ENCODE measurements around the gene DYNC1I2.

DYNC1I2 gene

DNA sequence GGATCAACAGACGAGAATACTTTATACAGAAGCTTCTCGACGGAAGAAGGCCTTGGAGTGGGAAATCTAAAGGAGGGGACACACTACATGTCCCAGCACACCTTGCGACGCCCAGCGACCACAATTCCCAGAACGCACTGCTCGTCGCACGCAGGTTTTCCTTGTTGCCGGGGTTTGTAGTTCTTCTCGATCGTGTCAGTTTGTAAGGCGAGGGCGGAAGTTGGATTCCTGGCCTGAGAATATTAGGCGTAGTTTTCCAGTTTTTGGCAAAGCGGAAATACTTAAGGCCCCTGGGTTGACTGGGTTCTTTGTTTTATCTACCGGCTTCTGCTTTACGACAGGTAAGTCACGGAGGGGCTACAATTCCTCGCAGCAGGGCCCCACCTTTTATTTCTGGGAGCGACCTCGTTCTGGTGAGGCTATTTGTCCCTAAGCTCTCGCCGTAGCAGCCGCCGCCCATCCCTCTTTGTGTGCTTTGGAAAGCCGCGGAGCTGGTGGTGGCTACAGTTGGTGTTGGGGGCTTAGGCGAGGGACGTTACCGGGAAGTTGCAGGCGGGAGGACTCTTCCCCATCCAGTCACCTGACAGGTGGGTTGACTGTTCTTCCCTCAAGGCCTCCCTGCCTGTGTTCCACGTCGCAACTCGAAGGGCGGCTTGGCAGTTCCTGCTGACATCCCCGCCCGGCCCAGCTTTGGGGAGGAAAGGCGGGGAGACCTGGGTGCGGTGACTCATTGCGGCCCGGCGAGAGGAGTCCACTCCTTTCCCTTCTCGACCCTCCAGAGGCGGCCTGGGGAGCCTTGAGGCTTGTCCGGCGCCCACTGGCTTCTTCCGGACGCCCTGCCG, at the start of gene DYNC1I2:
TSS of gene DYNC1I2 (plus strand) at position 183 of the 842 bp plus-strand sequence. CDS start 2,687 bp downstream, outside the sequence.
- DNase-seq (ENCODE audit: low read depth): peak; percentile 96

DNA sequence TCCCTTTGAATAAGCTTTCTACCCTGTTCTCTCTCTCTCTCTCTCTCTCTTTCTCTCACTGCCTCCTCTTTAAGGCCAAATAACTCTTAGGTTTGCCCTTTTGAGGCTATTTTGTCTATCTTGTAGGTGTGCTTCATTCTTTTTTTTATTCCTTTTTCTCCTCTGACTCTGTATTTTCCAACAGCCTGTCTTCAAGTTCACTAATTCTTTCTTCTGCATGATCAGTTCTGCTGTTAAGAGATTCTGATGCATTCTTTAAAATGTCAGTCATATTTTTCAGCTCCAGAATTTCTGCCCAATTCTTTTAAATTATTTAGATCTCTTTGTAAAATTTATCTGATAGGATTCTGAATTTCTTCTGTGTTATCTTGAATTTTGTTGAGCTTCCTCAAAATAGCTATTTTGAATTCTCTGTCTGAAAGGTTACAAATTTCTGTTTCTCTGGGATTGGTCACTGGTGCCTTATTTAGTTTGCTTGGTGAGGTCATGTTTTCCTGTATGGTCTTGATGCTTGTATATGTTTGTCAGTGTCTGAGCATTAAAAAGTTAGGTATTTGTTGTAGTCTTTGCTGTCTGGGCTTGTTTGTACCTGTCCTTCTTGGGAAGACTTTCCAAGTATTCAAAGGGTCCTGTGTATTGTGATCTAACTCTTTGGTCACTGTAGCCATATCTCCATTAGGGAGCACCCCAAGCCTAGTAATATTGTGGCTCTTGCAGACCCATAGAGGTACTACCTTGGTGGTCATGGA, 35.4 kb upstream of the DYNC1I2 start:
- no peak for DNase-seq (ENCODE audit: low read depth)

DNA sequence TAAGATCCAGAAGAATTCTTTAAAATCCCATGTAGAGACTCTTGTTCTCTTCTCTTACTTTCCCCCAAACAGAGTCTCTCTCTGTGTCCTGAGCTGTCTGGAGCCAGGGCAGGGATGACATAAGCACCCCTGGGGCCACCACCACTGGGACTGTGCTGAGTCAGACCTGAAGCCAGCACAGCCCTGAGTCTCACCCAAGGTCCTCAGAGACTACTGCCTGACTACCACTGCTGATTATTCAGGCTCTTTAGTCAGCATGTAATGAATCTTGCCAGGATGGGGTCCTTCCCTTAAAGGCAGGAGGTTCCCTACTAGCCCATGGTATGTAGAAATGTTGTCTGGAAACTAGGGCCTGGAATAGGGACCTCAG, 34.9 kb upstream of the DYNC1I2 start:
- DNase-seq (ENCODE audit: low read depth): peak; percentile 75

DNA sequence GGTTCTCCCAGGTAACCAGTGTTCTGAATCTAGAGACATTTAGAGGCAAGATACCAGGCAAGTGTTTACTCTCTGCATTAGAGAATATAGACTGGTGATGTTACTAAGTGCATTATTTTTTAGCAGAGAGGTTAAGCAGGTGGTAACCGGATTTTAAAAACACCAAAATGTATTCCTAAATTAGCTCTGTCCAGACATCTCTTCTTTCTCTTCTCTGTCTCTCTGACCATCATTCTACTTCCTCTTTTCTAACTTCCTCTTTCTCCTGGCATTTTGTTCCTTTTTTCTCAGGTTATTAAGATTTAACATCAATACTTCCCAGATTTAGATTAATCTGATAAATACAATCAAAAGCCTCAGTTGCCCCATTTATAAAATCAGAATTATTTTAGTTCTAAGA, 31.7 kb upstream of the DYNC1I2 start:
- no peak for DNase-seq (ENCODE audit: low read depth)

DNA sequence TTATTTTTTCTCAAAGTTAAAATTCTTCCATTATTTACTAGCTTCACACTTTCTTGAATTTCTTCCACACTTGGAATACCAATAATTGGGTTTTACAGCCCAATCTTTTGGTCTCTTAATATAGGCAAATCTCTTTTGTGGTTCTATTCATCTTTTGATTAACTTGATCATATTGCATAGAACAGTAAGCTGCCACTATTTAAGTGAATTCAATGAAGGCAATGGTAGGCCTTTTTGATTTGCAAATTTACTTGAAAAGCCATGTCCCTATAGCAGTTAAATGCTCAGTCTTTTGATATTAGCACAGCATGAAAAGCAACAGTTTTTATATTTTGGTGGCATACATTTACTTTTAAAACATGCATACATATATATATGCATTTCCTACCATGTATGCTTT, 20.2 kb upstream of the DYNC1I2 start:
- no peak for DNase-seq (ENCODE audit: low read depth)

DNA sequence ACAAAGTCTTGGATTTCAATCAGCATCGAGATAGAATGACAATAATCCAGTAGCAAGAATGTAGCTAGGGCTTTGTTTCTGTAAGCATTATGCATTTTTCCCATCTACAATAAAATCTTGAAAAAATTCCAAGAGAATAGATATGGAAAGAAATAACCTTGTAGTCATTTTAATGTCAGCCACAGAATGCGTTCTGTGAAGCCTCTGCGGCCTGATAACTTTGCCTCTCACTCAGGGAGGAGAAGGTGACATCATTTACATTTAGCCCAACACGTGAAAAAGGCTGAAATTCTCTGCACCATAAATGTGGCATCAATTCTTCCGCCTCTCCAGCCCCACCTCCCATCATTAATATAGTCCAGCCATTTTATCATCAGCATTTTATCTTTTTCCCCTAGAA, 19.1 kb upstream of the DYNC1I2 start:
- DNase-seq (ENCODE audit: low read depth): no peak

DNA sequence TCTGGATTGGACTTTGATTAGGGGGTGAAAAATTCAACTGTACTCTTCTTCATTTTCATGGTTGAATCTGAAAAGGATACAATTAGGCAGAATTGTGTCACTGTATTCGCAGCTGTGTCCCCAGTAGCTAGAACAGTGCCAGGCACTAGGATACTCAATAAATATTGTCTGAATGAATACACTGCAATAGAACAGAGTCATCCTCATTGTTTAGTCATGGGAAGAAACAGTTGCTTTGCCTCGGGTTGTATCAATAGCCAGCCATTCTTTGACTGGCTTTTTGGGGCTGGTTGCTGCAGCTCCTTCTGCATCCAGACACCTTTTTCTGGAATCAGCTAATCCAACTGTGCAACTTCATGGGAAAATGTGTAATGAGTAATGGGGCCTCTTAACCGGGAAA, 18.1 kb upstream of the DYNC1I2 start:
- DNase-seq (ENCODE audit: low read depth): no peak

DNA sequence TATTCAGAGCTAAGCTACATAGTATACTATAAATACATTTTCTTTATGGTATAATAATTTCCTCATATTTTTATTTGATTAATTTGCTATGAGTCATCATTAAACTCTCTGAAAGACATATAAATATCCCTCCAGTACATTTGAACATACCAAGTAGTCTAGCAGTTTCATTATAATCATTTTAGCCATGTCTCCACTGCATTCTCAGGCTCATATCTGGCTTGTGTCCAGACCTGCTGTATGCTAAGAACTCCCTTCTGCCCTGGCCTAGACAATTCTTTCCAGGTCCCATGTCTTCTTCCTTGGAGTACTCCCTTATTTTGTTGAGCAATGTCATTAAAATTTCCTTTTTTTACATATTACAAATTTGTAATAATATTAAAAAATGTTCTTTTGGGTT, 16.6 kb upstream of the DYNC1I2 start:
- no peak for DNase-seq (ENCODE audit: low read depth)

DNA sequence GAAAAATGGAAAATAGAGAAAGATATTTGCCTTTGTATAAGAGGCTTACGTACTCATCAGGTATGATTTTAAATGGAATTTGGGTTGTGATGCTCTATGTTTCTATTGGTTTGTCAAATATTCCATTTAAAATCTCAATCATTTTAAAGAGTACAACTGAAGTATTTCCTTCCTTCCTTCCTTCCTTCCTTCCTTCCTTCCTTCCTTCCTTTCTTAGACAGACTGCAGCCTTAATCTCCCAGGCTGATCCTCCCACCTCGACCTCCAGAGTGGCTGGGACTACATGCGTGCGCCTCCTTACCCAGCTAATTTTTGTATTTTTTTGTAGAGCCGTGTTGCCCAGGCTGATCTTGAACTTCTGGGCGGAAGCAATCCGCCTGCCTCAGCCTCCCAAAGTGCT, 15.4 kb upstream of the DYNC1I2 start:
- DNase-seq (ENCODE audit: low read depth): no peak

DNA sequence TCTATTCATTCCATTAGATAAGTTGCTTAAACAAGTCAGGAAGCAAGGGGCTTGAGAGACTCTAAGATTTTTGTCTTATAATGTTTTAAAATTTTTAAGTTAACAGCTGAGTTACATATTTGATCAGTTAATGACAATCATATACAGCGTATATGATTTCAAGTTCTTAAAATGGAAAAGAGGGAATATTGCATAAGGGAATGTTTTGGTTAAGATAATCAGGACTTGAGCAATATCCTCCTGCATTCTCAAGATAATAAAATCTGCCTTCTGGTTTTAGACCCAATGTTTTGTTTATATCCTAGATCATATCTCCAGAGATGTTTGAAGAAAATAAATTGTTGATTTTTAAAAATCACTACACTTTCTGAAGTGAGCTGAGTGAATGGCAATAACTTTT, 13.4 kb upstream of the DYNC1I2 start:
- no peak for DNase-seq (ENCODE audit: low read depth)

DNA sequence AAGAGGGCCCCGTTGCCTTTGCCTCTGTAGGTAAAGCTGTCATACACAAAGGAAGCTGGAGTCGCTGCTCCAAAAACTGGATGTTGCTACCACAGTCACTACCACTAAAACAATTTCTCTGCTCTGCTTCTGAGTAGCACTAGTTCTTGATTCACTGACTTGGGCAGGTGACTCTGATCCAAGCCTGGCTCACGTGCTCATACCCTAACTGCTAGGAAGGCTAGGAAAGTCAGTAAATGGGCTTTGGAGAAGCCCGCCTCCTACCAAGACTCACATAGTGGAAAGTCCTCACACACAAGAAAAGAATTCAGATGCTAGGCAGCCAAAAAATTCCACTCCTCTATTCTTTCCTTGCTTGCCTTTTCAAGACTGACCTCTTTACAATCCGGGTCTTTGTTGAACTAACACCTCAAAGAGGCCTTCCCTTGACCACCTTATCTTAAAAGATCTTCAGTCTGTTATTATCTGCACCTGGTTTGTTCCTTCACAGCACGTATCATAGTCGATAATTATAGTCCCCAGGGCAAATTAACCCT, 11.4 kb upstream of the DYNC1I2 start:
- no peak for DNase-seq (ENCODE audit: low read depth)

DNA sequence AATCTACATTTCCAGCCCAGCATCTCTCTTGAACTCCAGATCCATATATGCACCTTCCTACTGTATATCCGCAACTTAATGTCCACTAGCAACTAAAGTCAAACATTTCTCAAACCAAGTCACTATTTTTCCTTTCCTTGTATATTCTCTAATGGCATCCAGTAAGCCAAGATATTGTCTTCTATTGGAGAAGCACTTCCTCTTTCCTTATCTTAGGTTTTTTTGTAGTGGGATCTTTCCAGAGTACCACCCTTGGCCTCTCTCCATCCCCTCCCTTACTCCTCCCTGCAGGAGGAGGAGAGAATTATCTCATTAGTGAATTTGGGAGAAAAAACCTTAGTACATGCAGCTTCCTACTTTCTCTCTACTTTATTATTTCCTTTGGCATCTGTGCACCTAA, 8.7 kb upstream of the DYNC1I2 start:
- no peak for DNase-seq (ENCODE audit: low read depth)

DNA sequence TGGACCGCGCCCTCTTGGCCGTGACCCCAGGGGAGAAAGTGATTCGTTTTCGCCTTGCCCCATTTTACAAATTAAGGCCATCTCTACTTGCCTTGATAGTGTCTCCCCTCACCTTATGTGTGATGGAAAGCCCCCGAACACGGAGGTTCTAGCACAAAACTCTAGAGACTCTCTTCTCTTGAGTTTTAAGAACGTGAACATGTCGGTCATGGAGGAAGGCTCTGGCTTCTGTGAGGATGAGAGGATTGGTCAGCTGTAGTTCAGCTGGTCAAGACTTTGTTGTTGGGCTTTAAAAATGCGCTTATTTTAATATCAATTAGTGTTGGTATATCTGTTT, 828 bp downstream of the DYNC1I2 start:
- no peak for DNase-seq (ENCODE audit: low read depth)

DNA sequence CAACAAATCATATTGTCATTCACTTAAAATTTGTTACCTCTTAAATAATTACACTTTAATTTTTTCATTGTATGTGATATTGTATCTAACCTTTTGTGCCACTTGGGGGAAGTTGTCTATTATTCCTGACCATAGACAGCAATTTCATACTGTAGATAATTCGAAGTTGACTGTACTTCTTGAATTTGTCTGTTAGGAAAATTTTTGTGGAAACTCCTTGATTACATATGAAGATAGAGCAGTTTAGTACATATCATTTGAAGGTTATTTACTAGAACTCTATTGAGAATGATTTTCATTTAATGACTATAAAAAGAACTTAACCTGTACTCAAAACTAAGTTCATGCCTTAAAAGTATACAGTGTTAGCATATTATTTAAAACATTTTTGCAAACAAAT, 5.1 kb downstream of the DYNC1I2 start:
- DNase-seq (ENCODE audit: low read depth): no peak

DNA sequence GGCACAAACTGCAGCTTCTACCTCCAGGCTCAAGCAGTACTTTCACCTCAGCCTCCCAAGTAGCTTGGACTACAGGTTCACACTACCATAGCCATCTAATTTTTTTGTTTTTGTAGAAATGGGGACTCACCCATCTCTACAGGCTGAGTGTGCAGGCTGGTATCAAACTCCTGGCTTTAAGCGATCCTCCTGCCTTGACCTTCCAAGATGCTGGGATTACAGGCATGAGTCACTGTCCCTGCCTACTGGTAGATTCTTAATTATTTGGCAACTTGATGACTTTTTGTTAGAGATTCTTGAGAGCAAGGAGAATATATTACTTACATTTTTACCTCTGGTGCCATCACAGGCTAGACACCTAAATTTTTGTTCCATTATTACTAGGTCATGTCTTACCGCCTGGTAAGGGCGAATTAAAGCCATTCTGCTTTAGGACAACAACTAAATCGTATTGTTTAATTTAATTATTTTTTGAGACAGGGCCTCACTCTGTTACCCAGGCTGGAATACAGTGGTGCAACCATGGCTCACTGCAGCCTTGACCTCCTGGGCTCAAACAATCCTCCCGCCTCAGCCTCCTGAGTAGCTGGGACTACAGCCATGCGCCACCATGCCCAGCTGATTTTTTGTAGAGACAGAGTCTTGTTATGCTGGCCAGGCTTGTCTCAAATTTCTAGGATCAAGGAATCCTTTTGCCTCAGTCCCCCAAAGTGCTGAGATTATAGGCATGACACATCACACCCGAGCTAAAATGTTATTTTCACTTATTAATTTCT, 15.7 kb downstream of the DYNC1I2 start:
- DNase-seq (ENCODE audit: low read depth): peak; percentile 65

DNA sequence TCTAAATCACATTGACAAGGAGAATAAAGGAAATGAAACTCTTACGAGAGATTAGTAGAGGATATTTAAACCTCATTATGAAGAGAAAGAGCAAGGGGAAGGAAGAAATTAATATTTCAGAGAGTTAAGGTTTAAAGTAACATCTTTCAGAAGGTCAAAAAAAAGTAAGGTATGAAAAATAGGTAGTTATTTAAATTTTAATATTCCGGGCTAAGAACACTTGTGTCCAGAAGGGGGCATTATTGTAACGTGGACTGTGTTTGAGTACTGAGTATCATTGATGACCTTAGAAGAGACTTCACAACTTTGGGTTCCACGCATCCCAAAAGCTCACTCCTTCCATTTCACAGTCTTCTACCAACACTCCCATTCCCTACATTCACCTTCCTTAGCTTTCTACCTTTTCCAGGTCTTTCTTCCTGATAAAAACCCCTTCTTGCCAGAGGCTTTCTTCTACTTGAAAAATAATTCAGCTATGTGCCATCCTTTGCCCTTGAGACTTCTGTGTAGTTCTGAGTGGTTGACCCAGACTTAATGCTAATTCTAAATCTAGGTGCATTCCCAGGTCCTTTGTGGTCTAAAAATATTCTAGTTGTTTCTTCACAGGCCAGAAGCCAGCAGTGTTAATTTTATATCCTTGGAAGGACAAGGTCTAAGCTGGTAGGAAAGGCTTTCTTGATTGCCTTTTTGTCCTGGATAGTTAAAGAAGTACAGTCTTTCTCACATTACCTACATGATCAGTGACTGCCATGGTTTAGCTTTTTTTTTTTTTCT, 16.5 kb downstream of the DYNC1I2 start:
- peak; percentile 62 for DNase-seq (ENCODE audit: low read depth)

DNA sequence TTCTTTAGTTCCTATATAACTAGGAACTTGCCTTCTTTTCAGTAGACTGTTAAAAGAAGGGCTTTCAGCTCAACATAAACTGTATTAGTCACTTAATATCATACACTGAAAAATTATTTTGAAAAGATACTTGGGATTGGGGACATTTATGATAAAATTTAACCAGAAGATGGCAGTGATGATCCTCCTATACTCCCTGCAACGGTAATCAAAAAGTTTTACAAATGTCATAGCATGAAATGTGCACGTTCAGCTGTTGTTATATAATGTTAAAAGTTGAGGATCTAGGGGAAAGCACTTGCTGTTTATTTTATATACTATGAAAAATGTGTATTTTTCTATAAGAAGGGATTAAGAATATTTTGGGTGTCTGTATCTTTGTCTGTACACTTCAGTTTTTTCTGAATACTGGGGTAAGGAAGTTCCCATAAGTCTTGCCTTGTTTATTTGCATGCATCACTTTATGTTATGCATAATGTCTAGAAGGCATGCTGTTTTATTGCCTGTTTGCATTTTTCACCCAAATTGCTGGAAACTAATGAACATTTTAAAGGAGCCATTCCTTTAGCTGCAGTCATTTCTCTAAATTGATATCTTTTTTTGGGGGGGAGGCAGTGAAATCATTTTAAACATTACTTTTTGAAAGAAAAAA, 19.0 kb downstream of the DYNC1I2 start:
- peak; percentile 59 for DNase-seq (ENCODE audit: low read depth)

DNA sequence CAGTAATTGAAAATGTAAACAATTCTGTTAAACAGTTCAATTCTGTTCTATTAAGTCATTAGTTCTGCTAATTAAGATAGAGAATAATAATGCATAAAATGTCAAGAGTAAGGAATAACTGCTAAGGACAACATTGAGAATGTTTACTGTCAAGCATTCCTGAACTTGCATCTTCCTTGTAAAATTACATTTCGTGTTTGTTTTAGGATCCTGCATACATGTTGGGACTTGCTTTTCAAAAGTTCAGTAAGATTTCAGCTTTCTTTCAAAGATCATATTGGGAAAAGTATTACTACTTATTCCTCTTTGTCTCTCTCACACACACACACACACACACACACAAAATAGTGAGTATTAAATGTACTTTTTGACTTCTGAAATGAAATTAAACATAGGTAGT, 20.5 kb downstream of the DYNC1I2 start:
- no peak for DNase-seq (ENCODE audit: low read depth)

DNA sequence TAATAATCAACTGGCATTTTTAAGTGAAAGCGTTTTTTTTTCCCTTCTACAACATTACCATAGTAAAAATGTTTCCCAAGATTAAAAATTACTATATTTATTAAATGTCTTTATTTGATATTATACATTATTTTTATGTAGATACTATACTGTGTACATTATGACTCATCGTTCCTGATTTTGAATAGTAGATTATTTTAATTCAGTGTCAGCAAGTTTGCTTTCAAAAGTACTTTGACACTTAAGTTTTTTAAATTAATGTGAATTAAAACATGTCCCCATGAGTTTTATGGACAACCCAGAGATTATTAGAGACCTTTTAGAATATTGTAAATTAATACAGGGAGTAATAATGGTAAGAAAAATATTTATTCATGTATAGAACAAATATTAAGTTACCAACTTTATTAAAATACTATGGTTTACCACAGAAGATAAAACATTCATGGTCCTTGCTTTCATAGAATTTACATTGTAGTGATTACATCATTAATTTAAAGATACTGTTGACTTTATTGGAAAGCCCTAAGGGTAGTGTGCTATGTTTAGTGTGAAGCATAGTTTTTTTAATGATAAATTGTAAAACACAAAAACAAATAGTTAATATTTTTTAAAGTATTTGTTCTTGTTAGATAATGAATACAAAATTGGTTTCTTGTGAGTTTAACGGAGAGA, 21.9 kb downstream of the DYNC1I2 start:
- DNase-seq (ENCODE audit: low read depth): no peak

DNA sequence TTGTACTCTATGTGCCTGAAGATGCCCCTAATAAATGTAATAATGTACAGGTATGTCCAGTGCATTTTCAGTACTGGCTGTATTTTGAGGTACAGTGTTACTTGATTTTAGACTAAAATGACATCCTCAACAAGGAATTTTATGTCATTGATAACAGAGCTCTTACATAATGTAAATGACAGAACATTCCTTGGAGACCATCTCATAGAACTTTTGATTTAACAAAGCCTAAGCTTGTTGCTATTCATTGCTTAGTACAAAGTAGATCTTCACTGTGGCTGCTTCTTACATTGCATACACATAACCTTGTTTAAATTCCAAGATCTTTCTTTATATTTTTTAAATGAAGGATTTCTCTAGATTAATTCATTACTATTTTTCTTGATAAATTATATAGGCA, 24.1 kb downstream of the DYNC1I2 start:
- peak; percentile 52 for DNase-seq (ENCODE audit: low read depth)

DNA sequence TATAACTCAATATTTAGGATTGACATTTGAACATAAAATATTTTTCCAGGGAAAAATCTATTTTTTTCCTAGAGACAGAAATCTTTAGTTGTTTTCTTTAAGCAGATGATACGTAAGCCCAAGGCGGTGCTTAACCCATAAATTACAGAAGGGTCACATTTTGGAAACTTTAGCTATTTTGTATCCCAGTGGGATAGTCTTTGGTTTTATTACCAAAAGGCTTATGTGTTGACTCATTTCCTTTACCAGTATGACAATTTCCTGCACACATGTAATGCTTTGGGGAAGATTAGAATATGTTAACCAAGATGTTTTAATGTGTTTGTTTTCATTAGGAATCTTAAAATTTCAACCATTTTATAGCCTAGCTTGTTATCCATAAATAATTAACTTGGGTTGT, 24.8 kb downstream of the DYNC1I2 start:
- DNase-seq (ENCODE audit: low read depth): peak; percentile 90

All from ELR (cell line).